Skeletal muscle satellite cell (primary cell): ENCODE measurements around the gene SLC6A2.
"Not testable (repeated sequence)": the region's sequence is repeated elsewhere in the genome, so short reads cannot be mapped to it uniquely, and the experiment has no call there.

ENCODE experiments used
- H3K27me3 ChIP-seq: 2 replicates; pipeline ENCODE4 v1.7.0; 2013; ENCODE audit warnings: low read length; ENCODE audit not compliant: control insufficient read depth, insufficient read depth
- H3K36me3 ChIP-seq: 2 replicates; pipeline ENCODE4 v1.7.0; 2013; ENCODE audit warnings: mild to moderate bottlenecking, control low read depth, low read length; ENCODE audit not compliant: insufficient read depth
- H3K4me1 ChIP-seq: 2 replicates; pipeline ENCODE4 v1.7.0; 2013; ENCODE audit warnings: low read length; ENCODE audit not compliant: control insufficient read depth, insufficient read depth
- H3K4me2 ChIP-seq: 2 replicates; pipeline ENCODE4 v1.7.0; 2013; ENCODE audit warnings: mild to moderate bottlenecking, low read length
- H3K4me3 ChIP-seq: 2 replicates; pipeline ENCODE4 v1.7.0; 2013; ENCODE audit warnings: low read length
- H3K9ac ChIP-seq: 2 replicates; pipeline ENCODE4 v1.7.0; 2013; ENCODE audit warnings: mild to moderate bottlenecking, low read depth, low read length, moderate library complexity
- H3K9me3 ChIP-seq: replicated peaks from 2 replicates; pipeline ENCODE4 v1.7.0; 2013; ENCODE audit warnings: mild to moderate bottlenecking, control low read depth, low read length

Gene SLC6A2

DNA sequence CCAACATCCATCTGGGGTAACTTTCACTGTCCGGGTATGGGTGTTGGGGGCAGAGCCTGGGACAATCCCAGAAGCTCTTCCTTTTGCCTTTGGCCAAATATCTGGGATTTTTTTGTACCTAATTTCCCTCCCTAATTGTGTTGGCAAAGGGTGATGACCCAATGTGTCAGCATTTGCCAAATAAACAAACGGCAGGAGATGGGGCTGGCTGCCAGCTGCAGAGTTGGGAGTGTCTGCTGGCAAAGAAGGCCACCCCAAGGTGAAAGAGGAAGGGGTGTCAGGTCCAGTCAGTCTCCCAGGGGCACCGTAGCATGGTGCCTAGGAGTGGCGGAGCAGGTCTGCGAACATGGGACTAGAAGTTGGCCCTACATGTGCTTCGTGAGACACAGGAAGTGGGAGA is 73.0 kb downstream of the SLC6A2 start:
- Histone ChIP-seq H3K9me3 (no peaks in the 10 kb centered on the region), H3K4me1 (no peaks in the 10 kb centered on the region), H3K27me3 (no peaks in the 10 kb centered on the region), H3K4me3 (no peak overlapping the region), H3K4me2 (no peak overlapping the region), H3K36me3 (no peaks in the 10 kb centered on the region), H3K9ac (no peak overlapping the region)

- Histone ChIP-seq H3K27me3 (no peaks in the 10 kb centered on the region), H3K4me1 (no peaks in the 10 kb centered on the region), H3K9me3 (no peaks in the 10 kb centered on the region)
Measured at GRCh38 chr16:55730115-55730514, 74.3 kb downstream of the SLC6A2 start.

DNA sequence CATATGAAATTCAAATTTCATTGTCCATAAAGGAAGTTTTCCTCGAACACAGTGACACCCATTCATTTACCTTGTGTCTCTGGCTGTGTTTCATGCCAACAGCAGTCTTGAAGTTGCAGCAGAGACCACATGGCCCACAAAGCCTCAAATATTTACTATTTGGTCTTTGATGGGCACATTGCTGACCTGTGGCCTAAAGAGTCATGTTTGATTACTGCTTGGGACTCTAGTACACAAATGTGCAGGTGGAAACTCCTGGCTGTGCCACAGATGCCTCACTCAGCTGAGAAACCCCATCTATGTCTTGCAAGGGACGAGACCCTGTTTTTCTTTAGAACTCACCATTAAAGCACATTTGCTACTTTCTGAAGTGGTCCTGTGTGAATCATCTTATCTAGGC is 76.7 kb downstream of the SLC6A2 start:
- Histone ChIP-seq H3K4me3 (no peak overlapping the region), H3K4me2 (no peak overlapping the region), H3K9me3 (no peaks in the 10 kb centered on the region), H3K4me1 (no peaks in the 10 kb centered on the region), H3K27me3 (no peaks in the 10 kb centered on the region), H3K36me3 (no peaks in the 10 kb centered on the region), H3K9ac (no peak overlapping the region)

More at GRCh38 chr16:55730115-55730514, 74.3 kb downstream of the SLC6A2 start:
- no peak overlapping the region for H3K4me3 ChIP-seq
- no peak overlapping the region for H3K4me2 ChIP-seq
- H3K9ac ChIP-seq: no peak overlapping the region
- no peaks in the 10 kb centered on the region for H3K36me3 ChIP-seq

GRCh38 chr16:55734665-55735064 is 78.9 kb downstream of the SLC6A2 start:
- Histone ChIP-seq H3K4me1 (no peaks in the 10 kb centered on the region), H3K36me3 (no peaks in the 10 kb centered on the region), H3K4me2 (no peak overlapping the region), H3K9me3 (no peaks in the 10 kb centered on the region), H3K4me3 (no peak overlapping the region), H3K27me3 (no peaks in the 10 kb centered on the region), H3K9ac (no peak overlapping the region)

GRCh38 chr16:55735120-55735781 is 79.5 kb downstream of the SLC6A2 start:
- no peak overlapping the region for H3K4me2 ChIP-seq
- no peaks in the 10 kb centered on the region for H3K36me3 ChIP-seq
- H3K4me1 ChIP-seq: no peaks in the 10 kb centered on the region
- H3K9ac ChIP-seq: no peak overlapping the region
- H3K4me3 ChIP-seq: no peak overlapping the region
- no peaks in the 10 kb centered on the region for H3K27me3 ChIP-seq
- H3K9me3 ChIP-seq: no peaks in the 10 kb centered on the region

- Histone ChIP-seq H3K9ac (no peak overlapping the region), H3K9me3 (no peaks in the 10 kb centered on the region), H3K4me3 (no peak overlapping the region), H3K27me3 (no peaks in the 10 kb centered on the region), H3K36me3 (no peaks in the 10 kb centered on the region), H3K4me1 (no peaks in the 10 kb centered on the region), H3K4me2 (no peak overlapping the region)
Measured at GRCh38 chr16:55736671-55737070, 80.9 kb downstream of the SLC6A2 start.

GRCh38 chr16:55737318-55737717 is 81.5 kb downstream of the SLC6A2 start:
- Histone ChIP-seq H3K9me3 (no peaks in the 10 kb centered on the region), H3K4me1 (no peaks in the 10 kb centered on the region), H3K4me3 (no peak overlapping the region), H3K9ac (no peak overlapping the region), H3K4me2 (no peak overlapping the region), H3K36me3 (no peaks in the 10 kb centered on the region), H3K27me3 (no peaks in the 10 kb centered on the region)

GRCh38 chr16:55737966-55738365 is 82.2 kb downstream of the SLC6A2 start:
- Histone ChIP-seq H3K27me3 (no peaks in the 10 kb centered on the region), H3K4me1 (no peaks in the 10 kb centered on the region), H3K36me3 (no peaks in the 10 kb centered on the region), H3K4me3 (no peak overlapping the region), H3K9ac (no peak overlapping the region), H3K4me2 (no peak overlapping the region), H3K9me3 (no peaks in the 10 kb centered on the region)

DNA sequence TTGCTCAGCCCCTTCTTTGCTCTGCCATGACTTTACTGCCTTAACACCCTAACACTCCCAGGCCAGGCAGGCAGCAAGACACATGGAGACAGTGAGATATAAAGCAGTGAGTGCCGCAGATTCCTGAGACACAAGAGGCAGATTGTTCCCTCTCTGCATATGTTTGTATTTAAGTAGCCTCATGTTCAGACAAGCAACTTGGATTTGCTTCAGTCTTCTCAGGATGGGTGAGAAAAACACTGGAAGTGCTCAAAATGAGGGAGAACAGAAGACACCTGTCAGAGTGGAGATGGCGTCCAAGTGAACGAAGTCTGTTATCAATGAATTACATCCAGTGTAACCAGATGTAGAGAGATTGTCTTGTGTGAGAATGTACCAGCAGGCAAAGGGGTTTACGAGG is 90.3 kb downstream of the SLC6A2 start:
- Histone ChIP-seq H3K4me3 (no peak overlapping the region), H3K4me2 (no peak overlapping the region), H3K36me3 (no peaks in the 10 kb centered on the region), H3K27me3 (no peaks in the 10 kb centered on the region), H3K4me1 (no peaks in the 10 kb centered on the region), H3K9ac (no peak overlapping the region), H3K9me3 (no peaks in the 10 kb centered on the region)

DNA sequence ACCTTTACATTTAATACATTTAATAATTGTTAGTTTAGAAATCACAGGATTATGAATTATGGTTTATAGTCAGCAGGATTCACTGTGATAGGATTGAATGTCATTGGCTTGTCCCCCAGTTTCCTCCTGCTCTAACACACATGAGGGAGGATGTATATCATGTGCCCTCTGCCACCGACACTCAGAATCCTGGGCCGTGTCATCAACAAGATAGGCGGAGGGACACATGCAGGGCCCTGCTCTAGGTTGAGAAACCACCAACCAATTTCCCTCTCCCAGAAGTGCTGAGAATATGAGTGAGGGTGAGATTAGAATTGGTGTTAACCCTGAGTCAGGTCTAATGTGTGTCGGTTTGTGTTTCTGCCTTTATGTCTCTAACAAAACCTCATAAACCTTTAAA is 92.0 kb downstream of the SLC6A2 start:
- Histone ChIP-seq H3K9ac (no peak overlapping the region), H3K36me3 (no peaks in the 10 kb centered on the region), H3K4me3 (no peak overlapping the region), H3K27me3 (no peaks in the 10 kb centered on the region), H3K9me3 (no peaks in the 10 kb centered on the region), H3K4me1 (no peaks in the 10 kb centered on the region), H3K4me2 (no peak overlapping the region)

- H3K4me1 ChIP-seq, H3K9me3 ChIP-seq, H3K36me3 ChIP-seq, H3K4me3 ChIP-seq, H3K4me2 ChIP-seq, H3K27me3 ChIP-seq, H3K9ac ChIP-seq: not testable (repeated sequence)
Measured at GRCh38 chr16:55752465-55753144, 96.8 kb downstream of the SLC6A2 start.

- H3K9me3 ChIP-seq, H3K4me3 ChIP-seq, H3K9ac ChIP-seq, H3K27me3 ChIP-seq, H3K4me2 ChIP-seq, H3K36me3 ChIP-seq, H3K4me1 ChIP-seq: not testable (repeated sequence)
Measured at GRCh38 chr16:55753145-55753631, 97.4 kb downstream of the SLC6A2 start.
